CD4-positive, alpha-beta memory T cell (primary cell): Measurements from ENCODE around the gene ZBTB20. TPM values are rescaled to one million over a fixed set of nuclear protein-coding genes. Genes with fewer than 3 reads are reported as not detected.

Experiments
- CTCF ChIA-PET: fragments of 350-600 bp; sonication (Branson Sonifier 250); formaldehyde crosslinking; loops from one replicate; lab custom pipeline; 2021; ENCODE audit warnings: inconsistent platforms; ENCODE audit not compliant: partially characterized antibody; lab: Charles Lee
- POLR2A ChIA-PET: fragments of 350-600 bp; sonication (Branson Sonifier 250); formaldehyde crosslinking; loops from one replicate; lab custom pipeline; 2021; ENCODE audit not compliant: partially characterized antibody; lab: Charles Lee
- DNase-seq, 5 donors: peaks; one replicate each; pipeline versions ENCODE4 v3.0.0 to v3.0.0-alpha.2; 2020 to 2022; ENCODE audit warnings: mixed read lengths in 1 of 5
- H3K27ac ChIP-seq: one replicate; pipeline ENCODE4 v1.7.0; 2013; ENCODE audit warnings: low read depth, low read length
- H3K27me3 ChIP-seq: 2 replicates; pipeline ENCODE4 v1.7.0; 2013; ENCODE audit warnings: mild to moderate bottlenecking, low read length, moderate library complexity; ENCODE audit not compliant: insufficient read depth
- H3K36me3 ChIP-seq: 2 replicates; pipeline ENCODE4 v1.7.0; 2013; ENCODE audit warnings: mild to moderate bottlenecking, low read length, moderate library complexity; ENCODE audit not compliant: insufficient read depth
- H3K4me1 ChIP-seq: 2 replicates; pipeline ENCODE4 v1.7.0; 2013; ENCODE audit warnings: mild to moderate bottlenecking, low read length, moderate library complexity; ENCODE audit not compliant: insufficient read depth
- H3K4me3 ChIP-seq, 2 donors: one replicate each; pipeline ENCODE4 v1.7.0; 2013; ENCODE audit warnings: low read length in 2 of 2, mild to moderate bottlenecking in 1 of 2
- H3K9me3 ChIP-seq, 2 donors: one replicate each; pipeline ENCODE4 v1.7.0; 2013; ENCODE audit warnings: low read length in 2 of 2, control low read depth in 1 of 2; ENCODE audit not compliant: control insufficient read depth in 1 of 2
- H3K27ac Mint-ChIP-seq, 7 donors: one replicate each; pipeline ENCODE4 v1.8.0; 2020 to 2021; ENCODE audit warnings: mixed read lengths in 7 of 7, mild to moderate bottlenecking in 6 of 7, inconsistent platforms in 3 of 7, moderate library complexity in 3 of 7
- H3K27me3 Mint-ChIP-seq, 2 donors: one replicate each; pipeline ENCODE4 v1.8.0; 2020 to 2021; ENCODE audit warnings: mixed read lengths in 2 of 2
- H3K36me3 Mint-ChIP-seq, 2 donors: one replicate each; pipeline ENCODE4 v1.8.0; 2020 to 2021; ENCODE audit warnings: mixed read lengths in 2 of 2, inconsistent platforms in 1 of 2, mild to moderate bottlenecking in 1 of 2
- H3K4me1 Mint-ChIP-seq, 4 donors: one replicate each; pipeline ENCODE4 v1.8.0; 2020 to 2021; ENCODE audit warnings: mixed read lengths in 4 of 4, mild to moderate bottlenecking in 1 of 4
- H3K4me3 Mint-ChIP-seq, 8 donors: one replicate each; pipeline ENCODE4 v1.8.0; 2020 to 2021; ENCODE audit warnings: mixed read lengths in 8 of 8, mild to moderate bottlenecking in 7 of 8, moderate library complexity in 6 of 8, inconsistent platforms in 3 of 8
- H3K9me3 Mint-ChIP-seq, 8 donors: one replicate each; pipeline ENCODE4 v1.8.0; 2020 to 2021; ENCODE audit warnings: mixed read lengths in 8 of 8, mild to moderate bottlenecking in 5 of 8, inconsistent platforms in 3 of 8, moderate library complexity in 1 of 8
- intact Hi-C: fragments of 100-400 bp; cut with micrococcal nuclease; formaldehyde crosslinking; loops from one replicate; pipeline ENCODE4 v1.15.1; 2023
- polyA plus RNA-seq, 2 donors: library from polyadenylated mRNA; unstranded; fragments of 300-500 nt; fragmentation: Illumina TruSeq; gene quantifications; one replicate each; pipeline ENCODE4 v1.2.3, GENCODE V29; 2021
- total RNA-seq, 2 experiments: library from RNA; stranded (reverse); gene quantifications; one replicate each; pipeline ENCODE4 v1.2.3, GENCODE V29; 2021

The ZBTB20 gene
- total and polyA plus RNA-seq, 4 experiments from 2014 or later: 21.9 to 58.4 (median 41.4) TPM

DNA sequence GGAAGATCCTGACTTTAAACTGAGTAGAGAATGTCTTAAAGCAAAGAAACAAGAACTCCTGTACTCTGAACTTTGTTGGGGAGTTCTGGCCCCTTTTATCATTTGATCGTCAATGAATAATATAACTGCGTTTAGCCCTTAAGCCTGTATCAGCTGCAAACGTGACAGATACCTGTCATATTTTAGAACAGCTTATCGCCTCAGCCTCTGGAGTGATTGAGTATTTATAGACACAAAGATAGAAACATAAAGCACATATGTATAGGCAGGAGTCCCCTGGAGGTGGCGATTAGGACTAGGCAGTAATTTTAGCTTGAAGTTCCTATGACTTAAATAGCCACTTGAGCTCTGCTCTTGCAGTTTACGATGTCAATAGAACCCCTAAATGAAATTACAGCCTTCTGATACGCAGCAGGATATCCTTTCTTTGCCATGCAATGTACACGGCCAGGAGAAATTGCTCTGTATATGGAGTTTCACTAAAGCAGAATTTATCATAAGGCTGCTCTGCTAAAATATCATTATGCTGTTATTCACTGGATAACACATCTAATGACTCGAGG lies 531.5 kb downstream of the ZBTB20 start:
- Histone ChIP-seq H3K4me3 (no peak overlapping the region), H3K27me3 (no peaks in the 10 kb centered on the region), H3K36me3 (no peaks in the 10 kb centered on the region), H3K9me3 (no peaks in the 10 kb centered on the region), H3K4me1 (no peaks in the 10 kb centered on the region), H3K27ac (no peak overlapping the region)
- H3K36me3 Mint-ChIP-seq: peaks cover 3 to 4% of the 10 kb centered on the region in 2 donors
- POLR2A ChIA-PET: no interaction called here
- H3K27me3 Mint-ChIP-seq: no peaks in the 10 kb centered on the region
- intact Hi-C loops: no loop called here
- H3K27ac Mint-ChIP-seq: no peak overlapping the region
- no peak for DNase-seq
- H3K4me3 Mint-ChIP-seq: no peak overlapping the region
- peaks cover 0 to 5% (median 0%) of the 10 kb centered on the region in 8 donors for H3K9me3 Mint-ChIP-seq
- H3K4me1 Mint-ChIP-seq: no peaks in the 10 kb centered on the region
- CTCF ChIA-PET: no interaction called here

DNA sequence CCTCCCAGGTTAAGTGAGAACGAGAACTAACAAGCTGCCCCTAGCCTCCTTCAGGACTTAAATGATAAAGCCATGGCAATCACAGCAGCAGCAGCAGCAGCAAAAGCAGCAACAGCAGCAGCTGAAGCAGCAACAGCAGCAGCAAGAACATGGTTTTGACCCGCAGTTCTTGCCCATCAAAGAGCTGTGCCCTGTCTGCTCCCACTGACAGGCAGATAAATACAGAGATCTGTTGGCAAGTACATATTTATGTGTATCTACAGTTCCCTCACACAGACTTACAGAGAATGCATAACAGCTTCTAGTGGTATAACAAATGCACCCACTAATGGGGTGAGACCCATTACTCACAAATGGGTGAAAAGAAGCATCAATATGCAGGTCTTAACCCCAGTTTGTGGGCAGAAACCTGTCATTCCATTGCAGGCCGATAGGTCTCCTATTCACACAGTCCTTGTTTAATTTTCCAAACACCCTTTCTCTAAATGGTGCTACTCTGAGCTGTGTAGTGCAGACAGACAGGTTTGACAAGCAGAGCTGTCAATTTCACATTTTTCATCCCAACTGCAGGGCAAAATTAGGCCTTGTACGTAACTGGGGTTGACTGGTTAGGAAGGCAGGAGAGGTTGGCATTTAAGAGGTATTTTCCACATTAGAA lies 537.0 kb downstream of the ZBTB20 start:
- H3K36me3 ChIP-seq: no peaks in the 10 kb centered on the region
- ChIA-PET POLR2A (no interaction called here), CTCF (no interaction called here)
- DNase-seq: no peak
- Mint-ChIP-seq H3K27ac (no peak overlapping the region), H3K4me3 (no peak overlapping the region), H3K36me3 (peaks cover 3% of the 10 kb centered on the region in 2 donors), H3K4me1 (peaks cover 0 to 3% (median under 1%) of the 10 kb centered on the region in 4 donors), H3K9me3 (peaks cover 0 to 5% (median 0%) of the 10 kb centered on the region in 8 donors), H3K27me3 (no peaks in the 10 kb centered on the region)
- H3K9me3 ChIP-seq: no peaks in the 10 kb centered on the region
- intact Hi-C loops: no loop called here
- H3K27me3 ChIP-seq: no peaks in the 10 kb centered on the region
- no peak overlapping the region for H3K4me3 ChIP-seq
- no peaks in the 10 kb centered on the region for H3K4me1 ChIP-seq
- H3K27ac ChIP-seq: no peak overlapping the region

DNA sequence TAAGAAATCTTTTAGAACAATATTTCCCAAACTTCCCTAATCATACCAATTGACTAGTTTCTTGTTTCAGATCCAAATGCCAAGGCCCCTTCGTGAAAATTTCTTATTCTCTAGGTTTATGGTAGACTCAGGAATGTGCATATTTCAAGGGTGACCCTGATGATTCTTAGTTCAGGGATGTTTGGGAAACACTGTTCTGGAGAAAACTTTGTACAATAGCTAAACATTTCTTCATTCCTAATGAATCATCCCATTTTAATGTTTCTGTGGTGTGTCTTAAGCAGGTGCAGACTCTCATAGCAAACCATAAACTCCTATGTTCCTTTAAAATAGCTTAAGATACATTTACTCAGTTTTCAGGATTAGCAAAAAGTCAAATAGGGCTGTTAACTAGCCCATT lies 538.8 kb downstream of the ZBTB20 start:
- Mint-ChIP-seq H3K4me1 (peaks cover 0 to 3% (median under 1%) of the 10 kb centered on the region in 4 donors), H3K27ac (no peak overlapping the region), H3K27me3 (no peaks in the 10 kb centered on the region), H3K9me3 (peaks cover 0 to 5% (median 0%) of the 10 kb centered on the region in 8 donors), H3K4me3 (no peak overlapping the region), H3K36me3 (peaks cover 3% of the 10 kb centered on the region in 2 donors)
- no peak overlapping the region for H3K4me3 ChIP-seq
- no peaks in the 10 kb centered on the region for H3K27me3 ChIP-seq
- H3K27ac ChIP-seq: no peak overlapping the region
- ChIA-PET POLR2A (interaction anchor here (0.6 kb wide), 1 partner anchor 13 kb away, joined by 3 read pairs; no protein-coding TSS in a partner anchor), CTCF (no interaction called here)
- no peaks in the 10 kb centered on the region for H3K36me3 ChIP-seq
- DNase-seq: no peak
- H3K4me1 ChIP-seq: no peaks in the 10 kb centered on the region
- no peaks in the 10 kb centered on the region for H3K9me3 ChIP-seq
- intact Hi-C loops: no loop called here

DNA sequence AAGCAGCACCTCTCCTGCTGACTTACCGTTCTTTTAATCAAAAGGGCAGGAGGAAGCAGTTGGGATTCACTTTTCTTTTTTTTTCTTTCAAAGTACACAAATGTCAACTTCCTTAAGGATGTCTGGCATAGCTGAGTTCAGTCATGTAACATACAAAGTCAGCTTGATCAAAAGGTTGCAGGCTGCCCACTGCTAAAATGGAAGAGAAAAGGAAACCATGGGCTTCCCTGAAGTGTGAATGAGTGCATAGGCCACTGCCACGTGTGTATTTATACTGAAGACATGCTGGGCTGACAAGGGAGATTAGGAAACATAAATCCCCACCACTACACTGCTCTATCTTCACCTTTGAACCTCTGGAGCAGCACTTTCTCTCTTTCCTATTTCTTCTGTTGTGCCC lies 540.8 kb downstream of the ZBTB20 start:
- intact Hi-C loops: no loop called here
- no peak for DNase-seq
- Mint-ChIP-seq H3K9me3 (no peaks in the 10 kb centered on the region), H3K36me3 (peaks cover 3 to 7% of the 10 kb centered on the region in 2 donors), H3K27ac (no peak overlapping the region), H3K4me1 (peaks cover 0 to 3% (median under 1%) of the 10 kb centered on the region in 4 donors), H3K4me3 (no peak overlapping the region), H3K27me3 (no peaks in the 10 kb centered on the region)
- Histone ChIP-seq H3K36me3 (no peaks in the 10 kb centered on the region), H3K9me3 (no peaks in the 10 kb centered on the region), H3K27me3 (no peaks in the 10 kb centered on the region), H3K4me3 (no peak overlapping the region), H3K27ac (no peak overlapping the region), H3K4me1 (no peaks in the 10 kb centered on the region)
- ChIA-PET POLR2A (no interaction called here), CTCF (interaction anchor here (1.3 kb wide), 1 partner anchor 9 kb away, joined by 4 read pairs; no protein-coding TSS in a partner anchor)

DNA sequence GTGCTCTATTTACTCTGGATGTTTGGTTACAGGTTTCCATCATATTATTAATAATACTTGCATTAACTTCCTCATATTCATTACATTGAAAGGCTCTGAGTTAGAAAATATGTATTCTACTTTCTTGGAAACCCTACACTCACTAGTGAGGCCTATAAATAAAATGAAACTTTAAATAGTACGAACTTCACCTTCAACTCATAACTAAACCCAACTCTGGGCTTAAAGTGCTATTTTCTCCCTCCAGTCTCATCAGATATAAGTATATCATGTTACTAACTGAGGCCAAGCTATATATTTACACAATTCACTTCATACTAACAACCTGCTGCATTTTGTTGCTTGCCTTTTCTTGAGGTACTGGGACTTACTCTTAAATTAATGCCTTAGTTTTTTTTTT lies 546.5 kb downstream of the ZBTB20 start:
- Histone ChIP-seq H3K4me1 (no peaks in the 10 kb centered on the region), H3K9me3 (no peaks in the 10 kb centered on the region), H3K4me3 (no peak overlapping the region), H3K27me3 (no peaks in the 10 kb centered on the region), H3K27ac (no peak overlapping the region), H3K36me3 (no peaks in the 10 kb centered on the region)
- Mint-ChIP-seq H3K36me3 (peaks cover 5 to 14% of the 10 kb centered on the region in 2 donors), H3K27ac (no peak overlapping the region), H3K4me3 (no peak overlapping the region), H3K27me3 (no peaks in the 10 kb centered on the region), H3K4me1 (peaks cover 0 to under 1% (median 0%) of the 10 kb centered on the region in 4 donors), H3K9me3 (no peaks in the 10 kb centered on the region)
- intact Hi-C loops: no loop called here
- CTCF ChIA-PET: no interaction called here
- POLR2A ChIA-PET: no interaction called here
- no peak for DNase-seq

DNA sequence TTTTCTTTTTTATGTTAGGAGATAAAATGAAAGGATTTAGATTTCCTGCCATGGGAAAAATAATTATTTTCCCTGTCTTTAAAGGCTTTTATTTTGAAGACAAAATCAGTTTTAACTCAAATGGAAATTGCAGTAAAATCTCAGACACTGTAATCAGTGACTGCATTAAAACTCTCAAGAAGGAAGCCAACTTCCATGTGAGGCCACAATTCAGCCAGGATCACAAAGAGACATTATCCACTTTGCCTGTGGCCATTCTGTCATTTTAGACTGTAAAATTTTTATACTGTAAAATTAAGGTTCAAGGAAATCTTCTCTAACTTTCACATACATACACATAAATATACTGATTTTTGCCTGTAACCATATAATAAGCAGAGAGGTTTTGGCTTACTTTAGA lies 549.2 kb downstream of the ZBTB20 start:
- CTCF ChIA-PET: no interaction called here
- POLR2A ChIA-PET: no interaction called here
- Histone ChIP-seq H3K36me3 (no peaks in the 10 kb centered on the region), H3K4me3 (no peak overlapping the region), H3K27ac (no peak overlapping the region), H3K27me3 (no peaks in the 10 kb centered on the region), H3K9me3 (no peaks in the 10 kb centered on the region), H3K4me1 (no peaks in the 10 kb centered on the region)
- Mint-ChIP-seq H3K4me1 (no peaks in the 10 kb centered on the region), H3K27me3 (no peaks in the 10 kb centered on the region), H3K9me3 (no peaks in the 10 kb centered on the region), H3K36me3 (peaks cover 6 to 17% of the 10 kb centered on the region in 2 donors), H3K4me3 (no peak overlapping the region), H3K27ac (no peak overlapping the region)
- DNase-seq: no peak
- intact Hi-C loops: no loop called here

DNA sequence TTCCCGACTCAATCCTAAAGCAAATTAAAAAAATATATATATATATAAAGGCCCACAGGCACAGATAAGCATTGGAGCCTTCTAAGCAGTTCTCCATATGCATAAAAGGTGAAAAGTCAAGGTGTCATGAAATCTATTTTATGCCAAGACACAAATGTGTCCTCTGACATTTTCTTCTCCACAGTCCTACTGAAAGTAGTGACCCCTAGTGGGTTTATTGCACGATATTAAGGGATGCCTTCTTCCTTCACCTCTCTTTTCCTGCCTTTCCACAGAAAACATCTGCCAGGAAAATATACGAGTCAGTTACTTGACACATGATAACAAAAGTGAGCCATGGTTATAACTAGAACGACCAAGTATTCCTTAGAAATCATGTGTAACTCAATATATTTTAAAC lies 550.1 kb downstream of the ZBTB20 start:
- no peaks in the 10 kb centered on the region for H3K9me3 Mint-ChIP-seq
- H3K36me3 ChIP-seq: no peaks in the 10 kb centered on the region
- intact Hi-C loops: no loop called here
- H3K4me1 ChIP-seq: no peaks in the 10 kb centered on the region
- H3K4me3 Mint-ChIP-seq: no peak overlapping the region
- no peaks in the 10 kb centered on the region for H3K27me3 ChIP-seq
- DNase-seq: no peak
- CTCF ChIA-PET: interaction anchor here (1.1 kb wide), 2 partner anchors 9 to 13 kb away, joined by 3 to 4 read pairs; no protein-coding TSS in a partner anchor
- no peak overlapping the region for H3K27ac Mint-ChIP-seq
- no peak overlapping the region for H3K4me3 ChIP-seq
- no peaks in the 10 kb centered on the region for H3K9me3 ChIP-seq
- no peaks in the 10 kb centered on the region for H3K4me1 Mint-ChIP-seq
- no peaks in the 10 kb centered on the region for H3K27me3 Mint-ChIP-seq
- no peak overlapping the region for H3K27ac ChIP-seq
- peaks cover 6 to 14% of the 10 kb centered on the region in 2 donors for H3K36me3 Mint-ChIP-seq
- POLR2A ChIA-PET: no interaction called here
